Right renal cortex interstitium (tissue), 3 donors: ENCODE measurements around the gene TUBG2. TPM values are rescaled to one million over a fixed set of nuclear protein-coding genes. Genes with fewer than 3 reads are reported as not detected.
"Not testable (repeated sequence)": the region's sequence is repeated elsewhere in the genome, so short reads cannot be mapped to it uniquely, and the experiment has no call there.

Experiments used
- DNase-seq, 3 donors: peaks; one replicate each; pipeline ENCODE4 v3.0.0-alpha.2; 2013; ENCODE audit warnings: low read depth in 3 of 3, low spot score in 2 of 3
- polyA plus RNA-seq, 3 donors: library from polyadenylated mRNA; unstranded; fragments of 120-200 nt; gene quantifications; one replicate each; pipeline ENCODE4 v1.2.1, GENCODE V29; 2013; ENCODE audit not compliant: insufficient read length in 3 of 3

Gene TUBG2
- polyA plus RNA-seq, result 10 to 100 TPM; 19.5 to 20.7 (median 20.0) TPM

DNA sequence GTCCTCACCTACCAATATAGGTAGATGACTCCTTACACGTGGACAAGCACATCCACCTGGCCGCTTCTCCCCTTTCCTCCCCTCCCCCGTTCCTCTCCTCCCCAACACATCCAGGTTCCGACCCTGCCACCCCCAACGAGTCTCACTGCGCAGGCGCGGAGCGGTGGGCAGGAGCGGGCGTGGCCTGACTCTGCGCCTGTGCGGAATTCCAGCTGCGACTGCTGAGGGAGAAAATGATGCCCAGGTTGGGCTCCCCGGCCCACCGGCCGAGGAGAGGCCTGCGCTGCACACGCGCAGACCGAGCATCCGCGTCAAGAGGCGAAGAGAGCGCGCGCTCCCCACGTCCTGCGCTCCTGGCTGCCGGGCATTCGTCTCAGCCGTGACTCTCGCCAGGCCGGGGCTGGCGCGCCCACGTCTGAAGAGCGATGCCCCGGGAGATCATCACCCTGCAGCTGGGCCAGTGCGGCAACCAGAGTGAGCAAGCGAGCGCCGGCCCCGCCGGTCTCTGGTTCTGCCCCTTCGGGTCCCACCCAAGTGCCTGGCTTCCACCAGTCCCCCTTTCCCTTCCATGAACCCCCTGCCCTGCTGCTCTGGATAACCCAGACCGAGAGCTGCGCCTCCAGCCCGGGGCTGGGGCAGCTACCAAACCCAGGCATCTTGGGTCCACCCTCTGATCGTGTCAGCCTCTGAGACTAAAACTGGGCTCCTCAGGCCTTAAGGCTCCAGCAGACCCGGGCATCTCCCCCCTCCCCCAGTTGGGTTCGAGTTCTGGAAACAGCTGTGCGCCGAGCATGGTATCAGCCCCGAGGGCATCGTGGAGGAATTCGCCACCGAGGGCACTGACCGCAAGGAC, at the start of gene TUBG2:
TSS of gene TUBG2 (plus strand) at position 206 of the 853 bp plus-strand sequence. CDS start at position 426, 220 bp downstream.
- no peak for DNase-seq

DNA sequence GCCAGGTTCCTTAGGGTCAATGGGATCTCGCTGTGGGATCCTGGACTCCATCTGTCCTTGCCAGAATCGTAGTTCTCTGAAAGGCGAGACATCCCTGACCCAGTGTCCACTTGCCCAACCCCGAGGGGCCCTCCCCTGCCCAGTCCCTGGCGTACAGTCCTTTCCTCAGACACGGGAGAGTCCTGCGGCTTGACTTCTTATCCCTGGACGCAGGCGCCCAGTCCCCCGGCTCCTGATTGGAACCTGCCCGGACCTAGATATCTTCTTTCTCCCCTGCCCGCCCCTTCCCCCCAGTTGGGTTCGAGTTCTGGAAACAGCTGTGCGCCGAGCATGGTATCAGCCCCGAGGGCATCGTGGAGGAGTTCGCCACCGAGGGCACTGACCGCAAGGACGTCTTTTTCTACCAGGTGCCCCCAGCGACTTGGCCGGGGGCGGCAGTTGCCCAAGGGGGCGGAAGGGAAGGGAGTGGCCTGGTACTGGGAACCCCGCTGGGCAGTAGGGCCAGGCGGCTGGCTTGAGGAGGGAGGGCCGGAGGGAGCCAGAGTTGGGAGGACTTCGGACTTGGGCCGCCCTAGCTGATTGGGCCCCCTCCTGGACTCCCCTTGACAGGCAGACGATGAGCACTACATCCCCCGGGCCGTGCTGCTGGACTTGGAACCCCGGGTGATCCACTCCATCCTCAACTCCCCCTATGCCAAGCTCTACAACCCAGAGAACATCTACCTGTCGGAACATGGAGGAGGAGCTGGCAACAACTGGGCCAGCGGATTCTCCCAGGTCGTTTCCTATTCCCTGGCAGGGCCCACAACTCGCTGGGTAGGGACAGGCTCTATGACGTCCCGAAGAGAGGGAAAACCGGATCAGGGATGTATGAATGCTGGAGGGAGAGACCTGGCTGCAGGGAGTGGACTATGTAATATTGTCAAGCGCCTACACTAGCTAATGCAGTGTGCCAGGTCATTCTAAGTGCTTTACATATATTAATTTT, 49.0 kb upstream of the TUBG2 start:
- peak in 1 of 3 donors; percentile 21 for DNase-seq

DNA sequence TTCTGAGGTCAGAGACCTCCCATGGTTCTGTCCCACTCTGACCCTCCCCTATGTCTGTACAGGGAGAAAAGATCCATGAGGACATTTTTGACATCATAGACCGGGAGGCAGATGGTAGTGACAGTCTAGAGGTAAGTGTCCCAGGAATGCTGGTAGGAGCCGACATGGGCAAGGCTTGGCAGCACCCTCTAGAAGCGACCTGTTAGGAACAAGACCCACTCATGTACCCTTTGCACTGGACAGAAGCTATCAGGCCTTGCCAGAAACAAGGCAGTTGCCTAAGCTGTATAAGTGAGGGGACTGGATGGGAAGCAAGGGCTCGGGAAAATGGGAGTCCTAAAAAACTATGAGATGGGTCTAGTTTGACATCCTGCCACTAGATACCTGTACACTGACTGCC, 47.1 kb upstream of the TUBG2 start:
- DNase-seq, result no peak

DNA sequence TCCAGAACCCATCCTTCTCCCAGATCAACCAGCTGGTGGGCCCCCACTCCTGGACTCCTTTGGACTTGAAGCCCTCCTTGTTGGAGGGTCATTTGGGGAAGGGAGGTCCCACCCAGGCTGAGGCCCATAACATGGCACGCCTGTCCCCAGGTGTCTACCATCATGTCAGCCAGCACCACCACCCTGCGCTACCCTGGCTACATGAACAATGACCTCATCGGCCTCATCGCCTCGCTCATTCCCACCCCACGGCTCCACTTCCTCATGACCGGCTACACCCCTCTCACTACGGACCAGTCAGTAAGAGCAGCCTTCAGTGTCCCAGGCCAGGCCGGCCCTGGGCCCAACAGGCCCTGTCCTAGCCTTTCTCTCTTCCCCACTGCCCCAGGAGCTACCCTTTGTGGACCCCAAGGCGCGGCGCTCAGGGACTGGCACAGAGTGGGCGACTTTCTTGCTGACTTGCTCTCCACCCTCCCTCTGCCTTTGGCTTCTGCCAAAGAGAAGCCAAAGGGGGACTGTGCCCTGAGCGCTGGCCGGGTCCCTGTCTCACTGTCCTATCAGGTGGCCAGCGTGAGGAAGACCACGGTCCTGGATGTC, 45.3 kb upstream of the TUBG2 start:
- DNase-seq, result no peak

DNA sequence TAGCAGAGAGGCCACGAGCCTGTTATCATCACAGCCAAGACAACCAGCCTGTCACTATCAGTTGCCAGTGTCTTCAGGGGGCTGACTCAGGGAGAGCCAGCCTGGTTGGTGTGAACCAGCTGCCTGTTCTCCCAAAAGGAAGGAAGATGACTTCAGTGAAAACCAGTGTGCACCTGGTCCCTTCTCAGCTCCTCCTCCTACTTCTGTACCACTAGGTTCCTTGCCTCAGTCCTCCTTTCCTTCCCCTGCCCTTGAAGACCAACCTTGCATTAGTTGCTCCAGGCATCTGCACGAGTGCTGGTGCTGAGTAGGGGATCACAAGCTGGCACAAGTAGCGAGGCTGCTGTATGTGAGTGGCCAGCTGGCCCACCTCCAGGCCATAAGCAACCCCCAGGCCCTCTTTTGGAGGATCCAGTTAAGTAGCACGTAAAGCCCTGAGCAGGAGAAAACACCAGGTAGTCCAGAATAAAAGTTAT, 41.1 kb upstream of the TUBG2 start:
- no peak for DNase-seq

DNA sequence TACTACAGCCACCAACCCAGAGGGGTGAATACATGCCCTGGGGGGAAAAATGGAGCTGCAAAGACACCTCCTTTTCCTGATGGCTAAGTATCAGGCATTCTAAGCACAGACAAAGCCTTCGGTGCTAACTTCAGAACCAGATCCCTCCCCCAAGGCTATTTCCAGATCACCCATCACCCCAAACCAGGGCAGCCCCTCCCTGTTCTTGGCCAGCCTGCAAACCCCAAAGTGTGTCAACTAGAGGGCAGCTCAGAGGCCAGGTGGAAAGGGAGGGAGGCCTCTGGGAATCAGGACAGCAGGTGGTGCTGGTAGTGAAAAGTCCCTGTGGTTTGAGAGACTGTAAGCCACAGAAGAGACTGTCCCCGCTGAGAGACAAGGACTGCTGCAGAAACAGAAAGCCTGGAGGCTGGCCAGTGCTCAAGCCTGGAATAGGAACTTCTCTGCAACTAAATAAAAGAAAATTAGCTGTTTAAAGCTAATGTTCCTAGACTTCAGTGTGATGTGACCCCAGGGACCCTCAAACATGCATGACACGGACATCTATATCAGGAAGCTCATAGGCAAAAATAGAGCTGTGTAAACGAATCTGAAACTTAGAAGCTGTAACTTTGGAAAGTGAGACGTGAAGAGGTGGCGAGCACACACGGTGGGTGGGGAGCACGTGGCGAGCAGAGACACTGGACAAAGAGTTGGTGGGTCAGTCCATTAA, 40.5 kb upstream of the TUBG2 start:
- no peak for DNase-seq

DNA sequence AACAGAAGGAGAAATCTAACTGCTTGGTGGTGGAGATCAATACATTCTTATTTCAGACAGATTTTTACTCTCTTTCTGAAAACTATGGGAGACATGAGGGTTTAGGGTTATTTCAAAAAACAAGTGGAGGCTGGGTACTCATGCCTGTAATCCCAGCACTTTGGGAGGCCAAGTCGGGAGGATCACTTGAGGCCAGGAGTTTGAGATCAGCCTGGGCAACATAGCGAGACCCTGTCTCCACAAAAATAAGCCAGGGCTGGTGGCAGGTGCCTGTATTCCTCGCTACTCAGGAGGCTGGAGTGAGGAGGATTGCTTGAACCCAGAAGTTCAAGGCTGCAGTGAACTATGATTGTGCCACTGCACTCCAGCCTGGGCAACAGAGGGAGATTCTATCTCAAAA, 37.1 kb upstream of the TUBG2 start:
- not testable (repeated sequence) for DNase-seq

DNA sequence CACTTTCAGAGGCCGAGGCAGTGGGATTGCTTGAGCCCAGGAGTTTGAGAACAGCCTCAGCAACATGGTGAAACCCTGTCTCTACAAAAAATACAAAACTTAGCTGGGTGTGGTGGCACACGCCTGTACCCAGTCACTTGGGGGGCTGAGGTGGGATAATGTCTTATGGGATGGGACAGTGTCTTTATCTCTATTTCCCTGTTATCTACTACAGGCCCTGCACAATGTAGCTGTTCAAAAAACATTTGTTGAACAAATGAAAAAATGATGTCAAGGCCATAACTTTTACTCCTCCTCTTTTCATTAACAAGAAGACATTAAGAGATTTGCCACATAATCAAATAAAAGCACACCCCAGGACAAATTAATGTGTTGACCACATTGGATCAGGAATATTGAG, 35.8 kb upstream of the TUBG2 start:
- no peak for DNase-seq

DNA sequence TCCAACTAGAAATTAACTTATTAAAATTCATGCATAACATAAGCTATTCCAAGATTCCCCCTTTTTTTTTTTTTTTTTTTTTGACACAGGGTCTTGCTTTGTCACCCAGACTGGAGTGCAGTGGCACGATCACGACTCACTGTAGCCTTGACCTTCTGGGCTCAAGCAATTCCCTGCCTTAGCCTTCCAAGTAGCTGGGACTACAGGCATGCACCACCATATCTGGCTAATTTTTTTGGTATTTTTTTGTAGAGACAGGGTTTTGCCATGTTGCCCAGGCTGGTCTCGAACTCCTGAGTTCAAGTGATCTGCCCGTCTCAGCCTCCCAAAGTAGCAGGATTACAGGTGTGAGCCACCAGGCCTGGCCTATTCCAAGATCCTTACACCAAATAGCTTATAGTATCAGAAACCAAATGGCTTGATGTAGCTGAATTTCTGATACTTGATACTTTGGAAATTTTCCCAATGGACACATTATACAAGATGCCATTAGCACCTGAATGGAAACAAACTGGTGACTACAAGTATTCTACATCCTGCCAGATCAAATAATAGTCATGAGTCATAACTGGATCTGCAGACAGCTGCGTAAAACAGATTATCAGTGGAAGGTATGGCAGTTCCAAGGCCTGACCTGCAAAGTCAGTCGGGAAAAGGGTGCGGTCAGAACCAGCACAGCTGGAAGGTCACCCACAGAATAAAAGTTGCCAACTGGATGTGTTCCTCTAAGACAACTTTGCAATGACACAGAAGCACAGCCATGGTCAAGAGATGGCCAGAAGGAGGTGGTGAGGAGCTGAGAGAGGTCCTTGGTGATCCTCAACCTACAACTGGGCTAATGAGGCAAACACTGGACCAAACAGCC, 35.1 kb upstream of the TUBG2 start:
- DNase-seq, result no peak

DNA sequence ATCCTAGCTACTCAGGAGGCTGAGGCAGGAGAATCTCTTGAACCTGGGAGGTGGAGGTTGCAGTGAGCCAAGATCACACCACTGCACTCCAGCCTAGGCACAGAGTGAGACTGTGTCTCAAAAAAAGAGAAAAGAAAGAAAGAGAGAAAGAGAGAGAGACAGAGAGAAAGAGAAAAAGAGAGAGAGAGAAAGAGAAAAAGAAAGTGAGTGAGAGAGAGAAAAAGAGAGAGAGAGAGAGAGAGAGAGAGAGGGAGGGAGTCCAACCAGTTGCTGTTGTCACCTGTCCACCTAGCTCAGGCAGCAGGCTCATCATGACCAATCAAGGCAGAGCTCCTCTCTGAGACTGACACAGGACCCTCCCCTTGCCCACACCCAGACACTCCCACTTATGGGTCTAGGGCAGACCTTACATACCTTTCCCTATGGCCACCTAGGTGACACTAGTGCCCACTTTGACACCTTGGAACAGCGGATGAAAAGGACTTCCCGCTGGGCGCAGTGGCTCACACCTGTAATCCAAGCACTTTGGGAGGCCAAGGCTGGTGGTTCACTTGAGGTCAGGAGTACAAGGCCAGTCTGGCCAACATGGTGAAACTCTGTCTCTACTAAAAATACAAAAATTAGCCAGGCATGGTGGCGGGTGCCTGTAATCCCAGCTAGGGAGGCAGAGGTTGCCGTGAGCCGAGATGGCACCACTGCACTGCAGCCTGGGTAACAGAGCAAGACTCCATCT, 31.9 kb upstream of the TUBG2 start:
- DNase-seq, result not testable (repeated sequence)

DNA sequence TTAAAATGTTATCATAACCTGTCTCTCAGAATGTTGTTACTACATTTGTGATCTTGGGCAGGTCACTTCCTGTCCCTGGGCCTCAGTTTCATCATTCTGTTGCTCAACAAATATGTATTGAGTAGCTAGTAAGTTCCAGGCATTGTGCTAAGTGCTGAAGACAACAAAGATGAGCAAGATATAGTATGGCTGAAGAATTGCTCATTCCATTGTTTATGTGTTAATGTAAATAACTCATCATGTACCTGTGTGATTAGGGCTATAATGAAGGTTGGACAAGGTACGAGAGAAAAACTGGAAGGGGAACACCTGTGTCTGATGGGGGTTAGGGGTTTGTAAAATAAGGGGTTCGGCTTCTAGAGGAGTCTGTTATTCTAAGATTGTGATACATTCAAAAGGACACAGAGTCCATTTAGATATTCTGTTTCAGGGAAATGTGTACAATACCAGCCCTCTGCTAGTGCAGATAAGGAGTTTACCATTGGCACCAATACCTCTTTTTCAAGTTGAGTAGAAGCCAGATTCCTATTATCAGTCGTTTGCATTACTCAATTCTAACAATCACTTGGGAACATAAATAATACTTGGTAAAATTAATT, 29.6 kb upstream of the TUBG2 start:
- no peak for DNase-seq

DNA sequence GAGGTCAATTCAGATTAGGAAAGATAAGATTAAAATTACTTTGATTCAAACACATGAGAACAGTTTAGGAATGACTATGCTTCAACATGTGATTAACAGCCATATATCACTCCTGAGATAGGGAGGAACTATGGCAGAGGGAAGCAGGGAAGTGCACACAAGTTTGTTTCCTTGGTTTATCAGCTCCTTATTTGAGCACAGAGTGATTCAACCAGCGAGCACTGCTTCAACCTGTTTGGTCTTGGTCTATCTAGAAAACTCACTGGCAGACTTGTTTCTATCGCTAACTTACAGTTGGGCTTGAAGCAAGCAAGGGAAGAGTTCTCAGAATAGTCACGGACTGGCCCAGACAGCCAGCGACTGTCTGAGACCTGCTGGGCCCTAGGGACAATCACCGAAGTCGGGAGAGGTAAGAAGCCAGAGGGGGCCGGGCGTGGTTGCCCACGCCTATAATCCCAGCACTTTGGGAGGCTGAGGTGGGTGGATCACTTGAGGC, 26.1 kb upstream of the TUBG2 start:
- no peak for DNase-seq

DNA sequence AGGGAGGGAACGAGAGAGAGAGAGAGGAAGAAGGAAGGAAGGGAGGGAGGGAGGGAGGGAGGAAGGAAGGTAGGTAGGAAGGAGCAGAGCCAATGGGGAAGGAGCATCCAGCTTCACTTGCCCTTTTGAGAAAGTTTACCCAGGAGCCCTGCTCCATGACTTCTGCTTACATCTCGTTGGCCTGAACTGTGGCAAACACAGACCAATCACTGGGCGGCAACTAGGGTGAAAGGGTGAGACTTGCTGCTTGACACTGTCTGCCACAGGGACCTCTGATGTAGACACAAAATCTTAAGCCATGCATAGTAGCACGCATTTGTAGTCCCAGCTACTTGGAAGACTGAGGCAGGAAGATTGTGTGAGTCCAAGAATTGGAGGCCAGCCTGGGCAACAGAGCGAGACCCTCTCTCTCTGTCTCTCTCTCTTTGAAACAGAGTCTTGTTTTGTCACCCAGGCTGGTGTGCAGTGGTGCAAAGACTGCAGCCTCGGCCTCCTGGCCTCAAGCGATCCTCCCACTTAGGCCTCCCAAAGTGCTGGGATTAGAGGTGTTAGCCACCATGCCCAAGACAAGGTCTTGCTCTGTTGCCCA, 19.5 kb upstream of the TUBG2 start:
- no peak for DNase-seq

DNA sequence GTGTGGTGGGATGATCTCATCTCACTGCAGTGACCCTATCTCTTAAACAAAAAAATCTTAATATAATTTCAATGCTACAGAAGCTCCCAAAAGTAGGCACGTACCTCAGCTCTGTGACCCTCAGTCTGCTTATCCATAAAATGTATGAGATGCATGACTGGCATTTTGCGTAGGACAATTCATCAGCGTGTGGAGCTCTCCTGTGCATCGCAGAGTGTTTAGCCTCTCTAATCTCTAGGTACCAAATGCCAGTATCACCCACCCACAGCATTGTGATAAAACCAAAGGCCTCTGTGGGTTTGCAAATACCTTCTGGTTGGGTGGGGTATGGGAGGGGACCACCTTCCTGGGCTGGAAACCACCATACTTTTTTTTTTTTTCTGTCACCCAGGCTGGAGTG, 19.0 kb upstream of the TUBG2 start:
- DNase-seq, result no peak

DNA sequence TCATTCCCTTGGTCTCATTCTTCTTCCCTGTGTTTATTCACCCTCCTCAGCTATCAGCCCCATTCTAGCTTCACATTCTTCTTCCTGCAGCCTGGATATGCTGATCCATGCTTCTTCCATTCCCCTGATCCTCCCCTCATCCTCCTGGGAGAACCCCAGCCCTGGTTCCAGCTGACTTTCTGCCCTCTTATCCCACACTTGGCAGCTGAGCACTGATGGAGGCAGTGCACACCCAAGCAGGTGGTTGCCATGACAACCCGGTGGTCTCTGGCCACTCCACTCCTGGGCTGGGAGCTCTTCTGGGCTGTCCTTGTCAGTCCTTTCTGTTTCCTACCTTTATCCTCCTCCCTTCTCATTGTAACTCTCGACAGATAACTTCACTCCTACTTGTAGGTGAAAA, 16.7 kb upstream of the TUBG2 start:
- DNase-seq, result no peak

DNA sequence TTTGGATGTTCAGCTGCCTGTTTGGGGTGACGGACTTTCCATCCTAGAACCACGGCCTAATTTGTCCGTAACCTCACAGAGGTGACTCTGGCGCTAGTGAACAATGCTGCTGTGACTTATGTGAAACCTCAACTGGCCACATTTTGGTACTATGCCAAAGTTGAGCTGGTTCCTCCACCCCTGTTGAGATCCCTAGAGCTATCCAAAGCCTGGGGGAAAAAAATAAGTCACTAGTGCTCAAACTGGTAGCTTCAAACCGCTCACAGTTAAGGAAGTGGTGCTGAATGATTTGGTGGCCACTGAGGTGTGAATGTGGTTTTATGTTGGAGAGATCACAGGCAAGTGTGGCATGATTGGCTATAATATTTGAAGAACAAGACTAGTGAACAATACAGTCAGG, 11.3 kb upstream of the TUBG2 start:
- DNase-seq, result no peak

DNA sequence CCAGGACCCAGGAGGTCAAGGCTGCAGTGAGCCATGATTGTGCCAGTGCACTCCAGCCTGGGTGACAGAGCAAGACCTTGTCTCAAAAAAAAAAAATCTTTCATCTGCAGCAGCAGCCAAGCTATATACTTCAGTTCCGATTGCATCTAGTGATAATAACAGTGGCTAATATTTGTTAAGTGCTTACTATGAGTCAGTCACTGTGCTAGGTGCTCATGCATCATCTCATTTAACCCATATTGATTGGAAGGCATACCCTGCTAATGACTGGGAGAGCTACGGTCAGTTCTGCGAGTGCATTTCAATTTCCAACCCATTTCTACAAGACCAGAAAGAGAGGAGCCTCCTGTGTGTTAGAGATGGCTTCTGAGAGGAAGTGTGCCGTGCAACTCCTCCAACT, 7.7 kb upstream of the TUBG2 start:
- DNase-seq, result no peak
